Retina (tissue), 1 donor: ENCODE measurements around the gene SYDE1.

Experiments used
- DNase-seq: peaks from one replicate; pipeline ENCODE4 v3.0.0-alpha.2; 2016

The SYDE1 gene

GRCh38 chr19:15108845-15109767, 1.9 kb downstream of the SYDE1 start:
- DNase-seq = no peak

GRCh38 chr19:15109768-15110417, 2.7 kb downstream of the SYDE1 start:
- no peak for DNase-seq

GRCh38 chr19:15110418-15110815, 3.2 kb downstream of the SYDE1 start:
- DNase-seq = no peak

GRCh38 chr19:15111758-15112157, 4.6 kb downstream of the SYDE1 start:
- DNase-seq = no peak

GRCh38 chr19:15112385-15112784, 5.2 kb downstream of the SYDE1 start:
- DNase-seq = no peak

GRCh38 chr19:15113245-15114152, 6.3 kb downstream of the SYDE1 start:
- DNase-seq = no peak

GRCh38 chr19:15114153-15114540, 6.9 kb downstream of the SYDE1 start:
- no peak for DNase-seq

GRCh38 chr19:15115080-15115479, 7.9 kb downstream of the SYDE1 start:
- no peak for DNase-seq

- DNase-seq = no peak
Observed at GRCh38 chr19:15115762-15116615, 8.8 kb downstream of the SYDE1 start.

- DNase-seq = no peak
Observed at GRCh38 chr19:15116856-15117255, 9.7 kb downstream of the SYDE1 start.

GRCh38 chr19:15118248-15118647, 11.0 kb downstream of the SYDE1 start:
- DNase-seq = no peak

- no peak for DNase-seq
Observed at GRCh38 chr19:15118789-15119494, 11.7 kb downstream of the SYDE1 start.

GRCh38 chr19:15120135-15121026, 13.2 kb downstream of the SYDE1 start:
- DNase-seq = no peak

- DNase-seq = no peak
Observed at GRCh38 chr19:15122331-15123030, 15.3 kb downstream of the SYDE1 start.

GRCh38 chr19:15123031-15123890, 16.1 kb downstream of the SYDE1 start:
- DNase-seq = no peak

GRCh38 chr19:15123900-15124299, 16.7 kb downstream of the SYDE1 start:
- no peak for DNase-seq

GRCh38 chr19:15124572-15125231, 17.5 kb downstream of the SYDE1 start:
- no peak for DNase-seq
